GM21526 (cell line): ENCODE results near the gene IDUA.

Source experiments
- ATAC-seq: cut with Tn5 transposase; IDR thresholded peaks from one replicate; pipeline ENCODE4 v1.9.1; 2021; ENCODE audit warnings: moderate library complexity; ENCODE audit not compliant: unreplicated experiment, low FRiP score

Gene IDUA

GRCh38 chr4:955931-956381 lies 30.9 kb upstream of the IDUA start:
- no peak for ATAC-seq

GRCh38 chr4:956531-957230 lies 30.2 kb upstream of the IDUA start:
- ATAC-seq = no peak

DNA sequence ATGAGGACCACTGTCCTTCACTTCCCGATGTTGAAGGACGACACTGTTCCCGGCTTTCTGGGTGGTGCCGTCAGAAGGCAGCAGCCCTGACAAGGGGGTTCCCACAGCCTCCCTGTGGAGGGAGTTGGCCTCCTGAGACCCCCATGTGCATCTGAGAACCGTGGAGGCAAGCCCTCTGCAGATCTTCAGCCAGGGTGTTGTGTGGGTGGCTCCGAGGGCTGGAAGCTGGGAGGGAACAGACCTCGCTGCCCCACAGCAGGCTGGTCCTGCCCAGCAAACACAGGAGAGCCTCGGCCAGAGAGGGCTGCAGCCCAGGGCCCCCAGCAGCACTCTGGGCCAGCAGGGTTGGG lies 29.6 kb upstream of the IDUA start:
- ATAC-seq = no peak

DNA sequence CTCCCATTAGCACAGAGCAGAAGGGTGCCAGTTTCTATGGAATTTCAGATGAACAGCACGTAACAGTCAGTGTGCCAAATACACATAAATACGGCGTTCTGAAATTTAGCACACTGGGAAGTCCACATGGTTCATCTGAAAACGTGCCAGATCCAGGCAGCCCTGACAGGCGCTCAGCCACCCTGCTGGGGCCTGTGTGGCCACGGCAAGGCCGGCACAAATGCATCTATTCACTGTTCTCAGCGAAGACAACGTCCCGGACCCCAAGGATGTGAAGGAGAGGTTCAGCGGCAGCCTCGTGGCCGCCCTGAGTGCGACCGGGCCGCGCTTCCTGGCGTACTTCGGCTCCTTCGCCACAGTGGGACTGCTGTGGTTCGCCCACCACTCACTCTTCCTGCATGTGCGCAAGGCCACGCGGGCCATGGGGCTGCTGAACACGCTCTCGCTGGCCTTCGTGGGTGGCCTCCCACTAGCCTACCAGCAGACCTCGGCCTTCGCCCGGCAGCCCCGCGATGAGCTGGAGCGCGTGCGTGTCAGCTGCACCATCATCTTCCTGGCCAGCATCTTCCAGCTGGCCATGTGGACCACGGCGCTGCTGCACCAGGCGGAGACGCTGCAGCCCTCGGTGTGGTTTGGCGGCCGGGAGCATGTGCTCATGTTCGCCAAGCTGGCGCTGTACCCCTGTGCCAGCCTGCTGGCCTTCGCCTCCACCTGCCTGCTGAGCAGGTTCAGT lies 29.1 kb upstream of the IDUA start:
- no peak for ATAC-seq

GRCh38 chr4:958314-958665 lies 28.6 kb upstream of the IDUA start:
- ATAC-seq = no peak

DNA sequence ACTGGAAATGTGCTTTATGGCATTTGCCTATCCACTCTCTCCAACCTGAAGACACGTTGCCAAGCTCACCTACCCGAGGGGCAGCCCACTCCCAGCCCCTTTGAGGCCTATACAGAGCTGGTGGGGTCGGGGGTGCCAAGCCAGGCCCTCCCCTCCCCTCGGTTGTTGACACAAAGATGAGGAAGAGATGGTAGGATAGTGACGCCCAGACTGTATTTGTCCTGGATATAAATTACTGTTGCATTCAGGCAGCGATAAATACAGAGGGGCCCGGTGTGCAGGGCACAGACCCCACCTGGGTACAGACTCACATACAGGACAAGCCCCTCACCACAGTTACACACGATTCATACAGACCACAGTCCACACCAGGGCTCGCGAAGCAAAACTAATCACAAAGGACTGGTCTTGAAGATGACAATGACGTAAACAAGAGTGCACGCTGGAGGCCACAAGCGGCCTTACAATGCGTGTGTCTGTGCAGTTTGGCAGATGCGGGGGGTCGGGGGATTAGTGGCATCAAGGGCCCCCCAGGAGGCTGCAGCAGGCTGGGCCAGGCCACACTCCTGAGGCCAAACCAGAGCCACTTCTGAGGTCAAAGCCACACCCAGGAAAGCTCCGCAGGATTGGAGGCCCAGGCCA lies 28.0 kb upstream of the IDUA start:
- ATAC-seq = no peak

DNA sequence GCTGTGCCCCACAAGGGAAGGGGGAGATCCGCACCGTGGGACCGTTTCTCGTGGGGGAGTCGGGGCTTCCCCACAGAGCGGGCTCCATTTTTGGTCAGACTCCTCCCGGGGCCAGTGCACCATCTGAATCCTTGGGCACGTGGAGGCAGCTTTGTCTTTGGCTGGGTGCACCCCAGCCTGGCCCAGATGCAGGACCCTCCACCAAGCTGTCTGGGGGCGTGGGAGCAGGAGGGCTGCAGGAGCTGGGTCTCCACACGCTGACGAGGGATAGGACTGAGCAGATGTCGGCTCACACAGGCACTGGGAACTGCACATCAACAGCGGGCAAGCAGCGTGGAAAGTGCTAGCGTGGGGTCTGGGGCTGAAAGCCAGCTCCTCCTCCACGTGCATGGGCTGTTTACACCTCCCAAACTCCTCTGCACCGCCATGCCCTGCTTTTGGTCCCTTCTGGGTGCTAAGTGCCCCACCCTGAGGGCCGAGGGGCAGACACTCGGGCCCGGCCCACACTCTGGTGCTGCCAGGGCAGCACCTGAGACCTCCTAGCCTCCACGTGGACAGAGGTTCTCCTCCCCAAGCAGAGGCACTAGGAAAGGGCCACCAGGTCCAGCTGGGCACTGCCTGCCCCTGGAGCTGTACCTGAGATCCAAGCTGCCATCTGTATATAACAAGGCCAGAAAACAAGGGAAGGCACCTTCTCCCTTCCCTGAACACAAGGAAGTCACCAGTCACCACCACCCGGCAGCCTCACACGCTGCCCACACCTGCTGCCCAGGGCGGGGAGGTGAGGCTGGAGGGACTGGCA lies 27.3 kb upstream of the IDUA start:
- no peak for ATAC-seq

- no peak for ATAC-seq
Observed at GRCh38 chr4:960140-960635, 26.7 kb upstream of the IDUA start.

DNA sequence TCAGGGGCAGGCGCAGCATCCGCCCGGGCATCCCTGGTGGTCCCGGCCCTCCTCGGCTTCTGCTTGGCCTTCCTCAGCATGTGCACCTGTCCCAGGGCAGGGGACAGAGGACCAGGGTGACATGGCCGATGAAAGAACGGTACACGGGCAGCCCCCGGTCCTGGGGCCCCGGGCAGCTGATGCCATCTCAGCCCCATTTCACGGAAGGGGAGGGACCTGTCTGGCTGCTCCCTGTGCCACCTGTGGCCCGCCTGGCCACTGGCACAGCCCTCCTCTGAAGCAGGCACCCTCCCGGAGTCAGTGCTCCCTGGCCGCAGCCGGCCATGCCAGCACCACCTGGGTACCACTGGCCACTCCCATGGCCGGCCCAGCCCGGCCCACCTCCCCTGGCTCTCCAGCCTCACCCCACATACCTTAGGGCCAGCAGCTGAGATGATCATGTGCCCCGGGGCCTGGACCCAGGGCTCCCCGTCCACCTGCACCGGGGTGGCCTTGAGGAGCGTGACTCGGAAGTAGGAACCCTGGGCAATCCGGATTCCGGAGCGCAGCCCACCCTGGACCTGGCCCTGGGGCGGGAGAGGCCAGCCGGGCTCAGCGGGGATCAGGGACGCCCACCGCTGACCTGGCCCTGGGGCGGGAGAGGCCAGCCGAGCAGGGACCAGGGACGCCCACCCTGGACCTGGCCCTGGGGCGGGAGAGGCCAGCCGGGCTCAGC lies 26.1 kb upstream of the IDUA start:
- no peak for ATAC-seq

DNA sequence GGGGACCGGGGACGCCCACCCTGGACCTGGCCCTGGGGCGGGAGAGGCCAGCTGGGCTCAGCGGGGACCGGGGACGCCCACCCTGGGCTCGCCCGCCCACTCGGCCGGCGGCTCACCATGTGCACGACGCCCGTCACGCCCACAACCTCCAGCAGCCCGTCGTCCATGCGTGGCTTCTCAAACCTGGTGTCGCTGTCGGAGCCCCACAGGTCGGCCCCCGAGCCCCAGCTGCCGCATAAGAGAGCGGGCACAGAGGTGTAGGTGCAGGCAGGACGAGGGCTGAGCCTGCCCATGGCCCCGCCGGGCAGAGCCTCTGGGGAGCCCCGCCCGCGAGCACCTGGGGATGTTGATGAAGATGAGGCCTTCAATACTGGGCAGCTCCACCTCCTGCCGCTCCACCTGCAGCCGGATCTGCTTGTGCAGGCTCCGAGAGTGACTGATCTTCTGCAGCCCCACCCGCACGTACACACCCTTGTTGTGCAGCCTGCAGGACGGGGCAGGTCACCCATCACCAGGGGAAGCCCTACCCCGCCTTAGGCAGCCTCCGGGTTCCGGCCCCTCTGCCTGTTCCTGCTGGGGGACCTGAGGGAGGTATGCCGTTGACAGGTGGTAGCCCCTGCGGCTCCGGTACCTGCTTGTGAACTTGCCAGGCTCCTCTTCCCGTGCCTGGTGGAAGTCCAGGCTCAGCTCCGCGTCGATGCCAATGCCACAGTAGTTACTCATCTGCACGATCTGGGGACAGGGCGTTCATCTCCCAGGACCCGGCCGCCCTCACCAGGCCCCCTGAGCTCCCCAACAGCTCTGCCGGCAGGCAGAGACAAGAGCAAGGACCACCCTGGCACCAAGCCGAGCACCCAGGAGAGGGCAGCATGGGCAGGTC lies 25.3 kb upstream of the IDUA start:
- ATAC-seq = no peak

GRCh38 chr4:962231-963208 lies 24.3 kb upstream of the IDUA start:
- ATAC-seq = no peak

DNA sequence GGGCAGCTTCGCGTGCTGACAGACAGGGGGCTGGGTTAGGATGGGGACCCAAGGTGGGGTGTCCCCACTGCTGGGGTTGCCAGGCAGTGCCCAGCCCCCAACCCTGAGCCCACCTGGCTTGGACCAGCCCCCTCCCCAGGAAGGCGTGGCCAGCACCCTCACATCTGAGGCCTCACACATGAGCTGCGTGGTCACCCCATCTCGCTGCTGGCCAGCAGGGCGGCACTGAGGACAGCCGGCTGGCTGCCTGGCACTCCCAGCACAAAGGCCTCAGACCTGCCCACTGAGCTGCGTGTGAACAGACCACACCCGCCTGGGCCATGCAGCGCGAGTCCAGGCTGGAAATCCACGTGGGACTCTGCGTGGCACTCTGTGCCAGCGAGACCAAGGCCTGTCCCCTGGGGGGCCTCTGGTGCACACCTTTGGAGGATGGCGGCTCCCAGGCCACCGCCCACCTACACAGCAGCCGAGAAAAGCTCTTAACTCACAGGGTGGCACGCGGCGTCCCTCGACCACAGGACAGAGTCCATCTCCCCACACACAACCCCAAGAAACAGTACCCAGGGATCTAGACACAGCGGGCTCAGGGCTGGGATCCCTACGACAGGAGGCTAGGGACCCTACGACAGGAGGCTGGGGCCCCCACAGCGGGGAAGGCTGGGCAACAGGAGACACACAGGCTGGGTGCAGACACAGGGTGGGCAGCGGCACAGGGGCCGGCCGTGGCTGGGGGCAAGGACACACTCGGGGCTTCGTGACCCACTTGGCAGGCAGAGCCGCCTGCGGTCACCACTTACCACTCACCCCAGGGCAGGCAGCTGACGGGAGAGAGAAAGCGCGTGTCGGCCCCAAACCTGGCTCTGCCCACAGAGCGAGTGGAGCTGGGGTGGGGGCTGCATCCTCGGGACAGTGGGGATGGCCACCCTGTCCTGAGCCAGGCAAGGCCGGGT lies 23.3 kb upstream of the IDUA start:
- ATAC-seq = no peak

DNA sequence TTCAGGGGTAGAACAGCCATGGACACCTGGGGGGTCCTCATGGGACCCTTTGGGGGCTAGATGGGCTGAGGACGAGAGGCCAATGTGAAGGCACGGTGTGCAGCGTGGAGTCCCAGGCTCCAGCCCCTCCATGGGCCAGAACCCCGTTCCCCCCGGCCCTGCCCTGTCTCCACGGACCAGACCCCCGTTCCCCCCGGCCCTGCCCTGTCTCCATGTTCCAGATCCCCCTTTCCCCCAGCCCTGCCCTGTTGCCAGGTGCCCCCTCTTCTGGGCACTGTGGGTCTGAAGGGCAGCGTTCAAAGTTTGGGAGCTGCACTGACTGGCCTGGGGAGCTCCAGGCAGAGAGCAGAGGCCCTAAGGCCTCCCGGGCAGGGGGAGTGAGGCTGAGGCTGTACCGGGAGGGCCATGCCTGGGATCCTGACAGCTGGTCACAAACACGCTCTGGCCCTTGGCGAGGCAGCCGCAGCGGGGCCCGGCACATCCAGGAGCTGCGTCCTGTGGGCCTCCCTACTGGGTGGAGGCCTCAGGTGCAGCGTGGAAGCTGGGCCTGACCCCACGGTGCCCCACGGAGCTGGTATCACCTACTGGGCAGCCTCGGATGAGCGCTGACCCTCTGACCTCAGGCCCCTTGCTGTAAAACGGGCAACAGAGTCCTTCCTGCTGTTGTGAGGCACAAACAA lies 22.4 kb upstream of the IDUA start:
- ATAC-seq = no peak

DNA sequence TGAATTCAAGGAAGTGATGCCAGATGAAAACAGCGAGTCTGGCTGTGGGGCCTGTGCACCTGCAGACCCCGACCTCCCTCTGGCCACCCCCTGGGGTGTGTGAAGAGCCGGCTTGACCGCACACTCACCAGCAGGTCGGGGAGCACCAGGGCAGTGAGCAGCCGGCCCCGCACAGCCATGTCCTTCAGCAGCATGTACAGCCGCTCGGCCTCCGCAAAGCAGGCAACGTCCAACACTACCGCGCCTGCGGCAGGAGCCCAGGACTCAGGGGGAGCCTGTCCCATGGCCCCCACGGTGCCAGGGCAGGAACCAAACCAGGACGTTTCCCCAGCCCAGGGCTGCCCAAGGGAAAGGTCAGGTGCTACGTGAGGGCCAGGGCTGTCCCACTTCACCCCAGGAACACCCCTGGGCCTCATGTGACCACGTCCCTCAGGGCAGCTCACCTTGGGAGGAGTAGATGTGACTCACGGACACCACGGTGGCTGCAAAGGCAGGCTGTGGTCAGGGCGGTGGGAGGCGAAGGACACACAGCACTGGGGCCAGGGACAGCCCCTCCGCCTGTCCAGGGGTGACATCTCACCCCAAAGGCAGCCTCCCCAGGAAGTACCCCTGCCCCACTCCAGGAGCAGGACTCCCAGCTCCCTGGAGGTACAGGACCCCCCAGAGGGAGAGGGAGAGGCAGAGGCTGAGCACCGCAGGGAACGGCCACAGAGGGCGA lies 21.6 kb upstream of the IDUA start:
- no peak for ATAC-seq

- no peak for ATAC-seq
Observed at GRCh38 chr4:965766-966134, 21.1 kb upstream of the IDUA start.
